Left forelimb (tissue), 1 donor: ENCODE results near the gene CCDC34.
"Not testable (repeated sequence)": the region's sequence is repeated elsewhere in the genome, so short reads cannot be mapped to it uniquely, and the experiment has no call there.

ENCODE experiments used
- DNase-seq: peaks from one replicate; pipeline ENCODE4 v3.0.0-alpha.2; 2018; ENCODE audit warnings: low spot score

CCDC34 gene

GRCh38 chr11:27321340-27321739 is 41.7 kb downstream of the CCDC34 start:
- not testable (repeated sequence) for DNase-seq

GRCh38 chr11:27319072-27319471 is 43.9 kb downstream of the CCDC34 start:
- no peak for DNase-seq

DNA sequence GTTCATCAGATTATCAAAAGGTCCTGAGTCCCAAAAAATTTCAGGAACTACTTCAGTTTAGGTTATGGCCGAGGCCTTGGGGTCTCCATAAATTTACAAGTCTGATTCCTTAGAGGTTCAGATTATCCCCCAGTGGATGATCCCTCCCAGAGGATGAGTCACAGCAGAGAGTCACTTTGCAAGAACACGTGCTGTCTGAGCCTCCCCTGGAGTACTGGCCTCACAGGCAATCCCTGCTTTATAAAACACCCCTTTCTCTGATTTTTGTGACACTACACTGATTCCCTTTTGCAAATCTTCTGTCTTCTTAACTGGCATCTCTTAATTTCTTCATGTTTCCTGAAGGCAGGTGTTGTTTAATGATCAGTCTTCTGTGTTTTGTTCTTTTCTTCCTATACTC is 45.3 kb downstream of the CCDC34 start:
- DNase-seq: no peak

GRCh38 chr11:27315836-27316235 is 47.2 kb downstream of the CCDC34 start:
- no peak for DNase-seq

- DNase-seq: no peak
Observed at GRCh38 chr11:27313157-27313821, 49.7 kb downstream of the CCDC34 start.

GRCh38 chr11:27312110-27312509 is 50.9 kb downstream of the CCDC34 start:
- DNase-seq: no peak

DNA sequence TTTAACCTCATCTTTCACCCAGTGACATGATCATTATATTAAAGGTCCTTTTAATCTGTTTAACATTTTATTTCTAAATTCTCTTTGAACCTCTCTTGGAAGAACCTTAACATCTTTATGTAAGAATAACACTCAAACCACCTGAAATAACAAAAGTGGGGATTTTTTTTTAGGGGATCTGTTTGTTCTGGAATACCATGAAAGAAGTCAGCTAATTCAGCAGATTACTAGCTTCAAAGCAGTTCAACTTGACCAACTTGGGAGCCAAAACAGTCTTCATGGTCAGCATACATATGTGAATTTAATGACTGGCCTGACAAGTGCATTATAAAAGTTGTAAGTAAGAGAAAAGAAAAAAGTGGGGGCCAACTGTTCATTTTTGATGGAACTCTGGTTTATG is 52.3 kb downstream of the CCDC34 start:
- DNase-seq: no peak

- no peak for DNase-seq
Observed at GRCh38 chr11:27310182-27310581, 52.8 kb downstream of the CCDC34 start.

GRCh38 chr11:27309046-27309445 is 54.0 kb downstream of the CCDC34 start:
- no peak for DNase-seq

DNA sequence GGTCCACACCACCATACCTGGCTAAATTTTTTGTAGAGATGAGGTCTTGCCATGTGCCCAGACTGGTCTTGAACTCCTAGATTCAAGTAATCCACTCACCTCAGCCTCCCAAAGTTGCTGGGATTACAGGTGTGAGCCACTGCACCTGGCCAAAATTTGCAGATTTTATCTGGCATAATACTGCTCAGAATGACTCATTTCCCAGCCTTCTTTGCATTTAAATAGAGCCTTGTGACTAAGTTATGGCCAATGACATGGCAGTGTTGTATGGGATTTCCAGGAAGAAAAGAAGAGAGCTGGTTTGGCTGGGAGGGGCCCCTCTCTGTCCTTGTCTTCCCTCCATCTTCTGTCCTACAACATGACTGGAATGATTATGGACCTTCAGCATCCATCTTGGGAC is 55.8 kb downstream of the CCDC34 start:
- no peak for DNase-seq

GRCh38 chr11:27305751-27306150 is 57.3 kb downstream of the CCDC34 start:
- DNase-seq: no peak

DNA sequence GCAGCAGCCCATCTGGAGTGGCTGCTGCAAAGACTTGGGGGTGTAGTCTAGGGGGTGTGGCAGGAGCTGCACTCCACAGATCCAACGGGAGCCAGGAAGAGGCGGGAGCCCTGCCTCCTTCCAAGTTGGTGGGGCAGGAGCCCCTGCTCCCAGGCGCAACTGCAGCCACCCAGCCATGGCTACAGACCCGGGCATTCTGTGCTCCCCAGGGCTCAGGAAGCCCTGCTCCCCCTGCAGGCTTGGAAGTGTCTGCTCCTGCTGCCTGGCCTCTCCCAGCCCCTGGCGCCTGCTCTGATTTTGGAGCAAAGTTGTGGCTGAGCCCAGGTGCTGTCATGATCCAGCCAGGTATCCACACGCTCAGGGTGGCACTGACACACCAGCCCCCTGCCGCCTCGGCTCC is 58.5 kb downstream of the CCDC34 start:
- DNase-seq: no peak

DNA sequence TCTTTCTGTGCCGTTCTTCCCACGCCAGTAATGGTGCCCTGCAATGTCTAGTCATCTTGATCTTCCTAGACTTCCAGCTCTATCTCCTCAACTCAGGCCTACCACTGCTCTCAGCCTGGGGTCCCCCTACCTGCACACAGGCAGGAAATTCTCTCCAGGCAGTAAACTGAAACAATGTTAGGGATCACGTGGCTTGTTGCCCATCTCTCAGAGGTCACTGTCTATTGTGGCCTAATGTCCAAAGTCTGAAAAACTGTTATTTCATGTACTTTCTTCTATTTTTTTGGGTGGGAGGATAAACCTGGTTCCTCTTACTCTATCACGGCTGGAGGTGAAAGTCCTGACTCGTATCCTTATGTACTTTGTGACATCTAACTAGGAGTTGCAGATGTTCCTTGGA is 59.1 kb downstream of the CCDC34 start:
- no peak for DNase-seq

DNA sequence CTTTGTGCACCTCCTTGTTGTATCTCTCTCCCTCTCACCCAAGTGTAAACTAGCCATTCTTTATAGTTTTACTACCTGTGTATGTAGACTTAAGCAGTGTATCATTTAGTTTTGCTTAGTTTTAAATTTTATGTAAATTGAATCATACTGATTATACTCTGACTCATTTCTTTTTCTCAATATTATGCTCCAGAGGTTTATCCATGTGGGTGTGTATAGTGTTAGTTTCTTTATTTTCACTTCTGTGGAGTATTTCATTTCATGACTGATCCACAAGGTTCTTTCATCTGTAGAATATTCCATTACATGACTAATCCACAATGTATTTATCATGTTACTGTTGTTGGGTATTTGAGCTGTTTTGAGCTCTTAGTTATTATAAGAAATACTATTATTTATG is 62.0 kb downstream of the CCDC34 start:
- DNase-seq: no peak

GRCh38 chr11:27297616-27298015 is 65.4 kb downstream of the CCDC34 start:
- no peak for DNase-seq

GRCh38 chr11:27296497-27296896 is 66.5 kb downstream of the CCDC34 start:
- DNase-seq: no peak

- no peak for DNase-seq
Observed at GRCh38 chr11:27295928-27296327, 67.1 kb downstream of the CCDC34 start.

DNA sequence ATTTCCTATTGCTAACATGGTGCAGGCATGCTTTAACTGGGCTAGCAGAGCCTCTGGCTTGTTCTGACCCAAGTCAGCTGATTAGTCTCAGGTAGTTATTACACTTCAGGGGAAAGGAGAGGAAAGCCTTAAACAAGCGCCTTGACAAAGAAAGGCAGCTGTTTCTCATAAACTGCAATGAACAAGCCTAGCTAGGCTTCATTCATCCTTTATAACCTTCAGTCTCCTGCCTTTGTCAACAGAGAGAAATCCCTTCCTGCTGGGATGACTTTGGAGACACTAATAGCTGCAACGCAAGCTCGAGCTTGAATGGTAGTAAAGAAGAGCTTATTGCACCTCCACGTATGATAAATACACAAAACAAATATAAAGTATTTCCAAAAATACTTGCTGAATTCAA is 68.4 kb downstream of the CCDC34 start:
- no peak for DNase-seq

DNA sequence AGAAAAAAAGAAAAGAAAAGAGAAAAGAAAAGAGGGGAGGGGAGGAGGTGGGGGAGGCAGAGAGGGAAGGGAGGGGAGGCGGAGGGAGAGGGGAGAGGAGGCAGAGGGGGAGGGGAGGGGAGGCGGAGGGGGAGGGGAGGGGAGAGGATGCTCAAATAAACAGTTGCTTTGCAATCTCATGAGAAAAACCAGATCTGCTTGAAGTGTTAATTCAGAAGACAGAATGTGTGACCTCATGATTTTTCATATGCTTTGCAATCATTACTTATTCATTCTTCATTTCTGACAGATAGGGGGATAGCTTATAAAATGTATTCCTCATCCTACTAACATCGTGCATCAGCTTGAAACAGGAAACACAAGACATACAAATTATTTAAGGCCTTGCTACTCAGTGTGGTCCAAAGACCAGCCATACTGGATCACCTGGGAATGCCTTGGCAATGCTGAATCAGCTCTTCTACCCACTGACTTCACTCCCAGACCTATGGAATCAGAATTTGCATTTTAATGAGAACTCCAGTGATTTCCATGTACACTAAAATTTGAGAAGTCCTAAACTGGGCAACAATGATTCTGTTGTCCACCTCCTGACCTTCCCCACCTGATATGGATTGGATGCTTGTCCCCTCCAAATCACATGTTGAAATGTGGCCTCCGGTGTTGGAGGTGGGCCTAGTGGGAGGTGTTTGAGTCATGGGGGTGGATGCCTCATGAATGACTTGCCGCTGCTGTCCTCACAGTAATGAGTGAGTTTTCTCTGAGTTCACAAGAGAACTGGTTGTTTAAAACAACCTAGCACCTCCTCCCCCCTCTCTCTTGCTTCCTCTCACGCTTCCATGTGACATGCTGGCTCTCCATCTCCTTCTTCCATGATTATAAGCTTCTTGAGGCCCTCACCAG is 69.2 kb downstream of the CCDC34 start:
- DNase-seq: no peak

- no peak for DNase-seq
Observed at GRCh38 chr11:27292637-27293010, 70.4 kb downstream of the CCDC34 start.

DNA sequence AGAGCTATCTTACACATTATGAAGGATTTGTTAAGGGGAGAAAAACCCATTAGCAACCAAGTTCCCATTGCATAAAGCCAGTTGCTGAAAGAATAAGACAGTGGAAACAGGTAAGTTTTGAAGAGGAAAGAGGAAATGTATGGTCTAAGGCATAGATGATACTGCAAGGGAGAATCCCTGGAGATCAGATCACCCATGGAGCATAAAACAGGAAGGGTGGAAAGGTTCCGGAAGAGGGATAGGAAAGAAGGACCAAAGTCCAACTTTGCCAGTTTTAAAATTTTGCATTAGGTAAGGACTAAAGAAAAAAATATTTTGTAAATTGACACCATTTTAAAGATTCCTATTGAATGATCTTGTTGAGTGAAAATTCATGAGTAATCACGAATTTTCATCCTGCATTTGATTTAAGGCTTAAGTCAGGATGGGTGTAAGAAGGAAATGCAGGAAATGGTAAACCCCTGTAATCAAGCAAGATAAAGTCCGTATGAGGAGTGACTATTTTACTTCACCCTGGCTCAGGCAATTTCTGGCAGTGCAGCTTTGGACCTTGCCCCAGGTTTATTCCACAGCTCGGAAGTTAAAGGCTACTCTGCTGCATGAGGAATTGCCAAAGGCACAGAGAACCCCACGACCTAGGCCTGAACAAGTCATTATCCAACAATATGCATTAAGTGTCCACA is 70.9 kb downstream of the CCDC34 start:
- no peak for DNase-seq

DNA sequence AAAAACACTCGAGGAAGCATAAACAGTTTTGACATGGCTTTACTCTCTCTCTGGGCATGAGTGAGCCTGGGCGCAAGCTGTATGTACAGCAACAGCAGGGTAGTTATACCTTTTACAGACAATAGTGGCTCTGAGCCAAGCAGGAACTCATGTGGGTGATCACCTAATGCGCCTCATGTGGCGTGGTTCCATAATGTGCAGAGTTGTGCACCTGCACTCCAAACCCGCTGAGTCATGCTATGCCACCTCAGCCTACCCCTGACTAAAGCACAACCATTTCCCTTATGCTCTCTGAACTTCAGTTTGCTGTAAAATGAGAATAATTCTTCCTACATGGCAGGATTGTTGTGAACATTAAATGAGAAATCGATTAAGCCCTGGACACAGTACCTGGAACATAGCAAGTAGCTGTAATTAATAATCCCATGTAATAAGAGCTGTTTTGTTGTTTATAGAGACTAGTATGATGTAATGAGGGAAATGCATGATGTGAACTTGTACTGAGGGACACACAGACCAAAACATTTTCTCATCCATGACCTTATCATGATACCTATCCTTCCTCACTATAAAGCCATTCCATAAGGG is 71.6 kb downstream of the CCDC34 start:
- DNase-seq: no peak
